Measurements from ENCODE around the gene POP4.

- TF ChIP-seq POLR2A (IDR thresholded peaks at IDR 0.05) (no peak), CTCF (IDR thresholded peaks at IDR 0.05) (no peak)
Observed at GRCh38 chr19:29662604-29663404, 56.7 kb downstream of the POP4 start.

All from thyroid gland (tissue), 4 donors.